GM19193 (cell line): ENCODE results near the gene TCHH.

Source experiments
- POLR2A ChIP-seq: IDR thresholded peaks from 4 replicates; pipeline ENCODE4 v1.6.1; 2011; ENCODE audit not compliant: insufficient read depth, insufficient read length; ENCODE audit errors: extremely low read depth

Gene TCHH

GRCh38 chr1:152115344-152115743 lies at the start of gene TCHH:
Gene TCHH, minus strand, starts transcription at chr1:152115444. Its CDS starts 1,364 bp downstream, at chr1:152114080.
- TF ChIP-seq POLR2A: no peak

GRCh38 chr1:152164517-152165136 lies 49.4 kb upstream of the TCHH start:
- TF ChIP-seq POLR2A: no peak

GRCh38 chr1:152162792-152163463 lies 47.7 kb upstream of the TCHH start:
- no peak for TF ChIP-seq POLR2A

- no peak for TF ChIP-seq POLR2A
Measured at GRCh38 chr1:152160576-152160975, 45.3 kb upstream of the TCHH start.

- no peak for TF ChIP-seq POLR2A
Measured at GRCh38 chr1:152159144-152159543, 43.9 kb upstream of the TCHH start, which contains the start of gene RPTN. Gene RPTN, minus strand, starts transcription at chr1:152159228. Its CDS starts 1,339 bp downstream, at chr1:152157889.

GRCh38 chr1:152153996-152154395 lies 38.8 kb upstream of the TCHH start:
- no peak for TF ChIP-seq POLR2A

GRCh38 chr1:152151646-152152045 lies 36.4 kb upstream of the TCHH start:
- TF ChIP-seq POLR2A: no peak

- no peak for TF ChIP-seq POLR2A
Measured at GRCh38 chr1:152148981-152149380, 33.7 kb upstream of the TCHH start.

GRCh38 chr1:152148051-152148450 lies 32.8 kb upstream of the TCHH start:
- no peak for TF ChIP-seq POLR2A

- TF ChIP-seq POLR2A: no peak
Measured at GRCh38 chr1:152145769-152146168, 30.5 kb upstream of the TCHH start.

- TF ChIP-seq POLR2A: no peak
Measured at GRCh38 chr1:152143150-152143887, 28.1 kb upstream of the TCHH start.

- TF ChIP-seq POLR2A: no peak
Measured at GRCh38 chr1:152141971-152142584, 26.8 kb upstream of the TCHH start.

GRCh38 chr1:152137215-152137614 lies 22.0 kb upstream of the TCHH start:
- TF ChIP-seq POLR2A: no peak

GRCh38 chr1:152130186-152130585 lies 14.9 kb upstream of the TCHH start:
- no peak for TF ChIP-seq POLR2A

GRCh38 chr1:152127673-152128072 lies 12.4 kb upstream of the TCHH start:
- TF ChIP-seq POLR2A: no peak
